Aorta (tissue), 5 donors: ENCODE measurements around the gene IGF2R. TPM values are rescaled to one million over a fixed set of nuclear protein-coding genes. Genes with fewer than 3 reads are reported as not detected.
"Not testable (repeated sequence)": the region's sequence is repeated elsewhere in the genome, so short reads cannot be mapped to it uniquely, and the experiment has no call there.

Source experiments
- ATAC-seq: fragments of 200-7000 bp; cut with Tn5 transposase; one replicate; pipeline ENCODE4 v1.9.1; 2022; ENCODE audit warnings: moderate library complexity; ENCODE audit not compliant: low FRiP score
- DNase-seq, 2 donors: peaks; one replicate each; pipeline ENCODE4 v3.0.0-alpha.2; 2020
- H3K27ac ChIP-seq, 2 donors: one replicate each; pipeline ENCODE4 v1.5.1; 2013; ENCODE audit warnings: low read length in 2 of 2, mild to moderate bottlenecking in 2 of 2, moderate library complexity in 2 of 2, control low read depth in 1 of 2, inconsistent platforms in 1 of 2, low read depth in 1 of 2
- H3K27me3 ChIP-seq, 2 donors: one replicate each; pipeline ENCODE4 v1.6.1; 2013; ENCODE audit warnings: control low read depth in 1 of 2, low read length in 1 of 2, mild to moderate bottlenecking in 1 of 2, moderate library complexity in 1 of 2; ENCODE audit not compliant: insufficient read depth in 2 of 2, control insufficient read depth in 1 of 2
- H3K36me3 ChIP-seq, 2 donors: one replicate each; pipeline ENCODE4 v1.6.1; 2013; ENCODE audit warnings: control low read depth in 1 of 2, low read length in 1 of 2, mild to moderate bottlenecking in 1 of 2; ENCODE audit not compliant: insufficient read depth in 2 of 2, control insufficient read depth in 1 of 2
- H3K4me1 ChIP-seq, 2 donors: one replicate each; pipeline ENCODE4 v1.6.1; 2013; ENCODE audit warnings: low read length in 2 of 2, control low read depth in 1 of 2, mild to moderate bottlenecking in 1 of 2, moderate library complexity in 1 of 2; ENCODE audit not compliant: insufficient read depth in 2 of 2, control insufficient read depth in 1 of 2
- H3K4me3 ChIP-seq, 2 donors: one replicate each; pipeline ENCODE4 v1.5.1; 2013; ENCODE audit warnings: low read length in 2 of 2, control low read depth in 1 of 2, mild to moderate bottlenecking in 1 of 2
- H3K9me3 ChIP-seq: one replicate; pipeline ENCODE4 v1.6.1; 2013; ENCODE audit warnings: mild to moderate bottlenecking, low read length; ENCODE audit not compliant: control insufficient read depth
- WGBS, 2 donors: extraction: QIAGEN DNeasy Blood & Tissue Kit; methylation state at CpG; one replicate each; pipeline ENCODE4 v1.1.7; 2013; 5-methylcytosine and 5-hydroxymethylcytosine counted together
- intact Hi-C, 2 donors: fragments of 100-400 bp; cut with DNase I; formaldehyde crosslinking; loops; one replicate each; pipeline versions ENCODE4 v1.14.2 to v1.15.0; 2022
- long read RNA-seq, 2 donors: library from polyadenylated mRNA; unstranded; transcript quantifications; one replicate each; pipeline ENCODE4 v2.0.0, GENCODE V29; 2020 to 2021
- polyA plus RNA-seq, 2 donors: library from polyadenylated mRNA; stranded (reverse); fragments of 200-250 nt; gene quantifications; one replicate each; pipeline ENCODE4 v1.2.3, GENCODE V29; 2013
- total RNA-seq, 2 donors: library from RNA; stranded (reverse); fragmentation: NEBNext Ultra II Directional; extraction: Animal tissue kit (Norgen Biotek cat#: 25700); gene quantifications; one replicate each; pipeline ENCODE4 v1.2.1, GENCODE V29; 2021
- donor health status: healthy with polysubstance abuse.
- donor health status: Bipolar disorder and iron deficiency.
- donor health status: DM: no; HTN: no; CAD: no.
- donor health status: DM: no; HTN: no; CAD: no.
- donor health status: DM: yes; HTN: yes; CAD: no.

IGF2R gene
- total RNA-seq: 10 to 100 TPM; 76.8 to 82.0 TPM
- polyA plus RNA-seq: 10 to 100 TPM in 1 of 2 donors, 1 to 10 TPM in 1; 5.8 to 32.4 TPM
- long read RNA-seq, donor 1, partial matches to known transcripts: 30 of 43 reads
- long read RNA-seq, donor 1, other reads (novel, unspliced or antisense): 13 of 43 reads
- long read RNA-seq, donor 2, partial matches to known transcripts: 32 of 38 reads
- long read RNA-seq, donor 2, other reads (novel, unspliced or antisense): 6 of 38 reads

- H3K27me3 ChIP-seq: no peaks in the 10 kb centered on the region
- H3K27ac ChIP-seq: peak within 1 kb of the TSS; percentile 37 to 66
- DNase-seq: peak; percentile 95 to 96
- intact Hi-C loops: loop anchor here (2.0 kb wide), 1 partner anchor 74 kb away; no protein-coding TSS in a partner anchor
- H3K9me3 ChIP-seq: no peaks in the 10 kb centered on the region
- peak; percentile 95 for ATAC-seq
- H3K4me3 ChIP-seq: peak within 1 kb of the TSS; percentile 90 to 93
- H3K4me1 ChIP-seq: peaks cover 0 to 4% of the 10 kb centered on the region in 2 donors
- WGBS, 2 donors: 2 to 7% methylated on average over 21 to 68 of the region's 68 CpGs
- H3K36me3 ChIP-seq: no peaks in the 10 kb centered on the region
Observed at GRCh38 chr6:159968295-159969203, at the start of gene IGF2R. Gene IGF2R, plus strand, starts transcription at chr6:159969082. Its CDS starts 165 bp downstream, at chr6:159969247.

GRCh38 chr6:159919800-159920199 is 49.1 kb upstream of the IGF2R start:
- H3K27me3 ChIP-seq: no peaks in the 10 kb centered on the region
- H3K27ac ChIP-seq: no peak overlapping the region
- no peak overlapping the region for H3K4me3 ChIP-seq
- ATAC-seq (no peak), DNase-seq (no peak)
- no peaks in the 10 kb centered on the region for H3K36me3 ChIP-seq
- WGBS, 2 donors: 88 to 92% methylated on average over 6 of the region's 6 CpGs
- intact Hi-C loops: no loop called here
- H3K4me1 ChIP-seq: no peaks in the 10 kb centered on the region
- H3K9me3 ChIP-seq: peaks cover 2% of the 10 kb centered on the region

DNA sequence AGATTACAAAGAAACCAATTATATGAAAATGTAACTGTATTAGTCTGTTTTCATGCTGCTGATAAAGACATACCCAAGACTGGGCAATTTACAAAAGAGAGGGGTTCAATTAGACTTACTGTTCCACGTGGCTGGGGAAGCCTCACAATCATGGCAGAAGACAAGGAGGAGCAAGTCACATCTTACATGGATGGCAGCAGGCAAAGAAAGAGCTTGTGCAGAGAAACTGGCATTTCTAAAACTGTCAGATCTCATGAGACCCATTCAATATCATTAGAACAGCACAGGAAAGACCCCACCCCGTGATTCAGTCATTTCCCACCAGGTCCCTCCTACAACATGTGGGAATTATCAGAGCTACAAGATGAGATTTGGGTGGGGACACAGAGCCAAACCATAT is 44.7 kb upstream of the IGF2R start:
- H3K27me3 ChIP-seq, H3K36me3 ChIP-seq, H3K4me1 ChIP-seq, H3K9me3 ChIP-seq, intact Hi-C loops, ATAC-seq, H3K27ac ChIP-seq, DNase-seq, H3K4me3 ChIP-seq: not testable (repeated sequence)
- 58 to 73% methylated on average over 2 of the region's 2 CpGs for WGBS, 2 donors

DNA sequence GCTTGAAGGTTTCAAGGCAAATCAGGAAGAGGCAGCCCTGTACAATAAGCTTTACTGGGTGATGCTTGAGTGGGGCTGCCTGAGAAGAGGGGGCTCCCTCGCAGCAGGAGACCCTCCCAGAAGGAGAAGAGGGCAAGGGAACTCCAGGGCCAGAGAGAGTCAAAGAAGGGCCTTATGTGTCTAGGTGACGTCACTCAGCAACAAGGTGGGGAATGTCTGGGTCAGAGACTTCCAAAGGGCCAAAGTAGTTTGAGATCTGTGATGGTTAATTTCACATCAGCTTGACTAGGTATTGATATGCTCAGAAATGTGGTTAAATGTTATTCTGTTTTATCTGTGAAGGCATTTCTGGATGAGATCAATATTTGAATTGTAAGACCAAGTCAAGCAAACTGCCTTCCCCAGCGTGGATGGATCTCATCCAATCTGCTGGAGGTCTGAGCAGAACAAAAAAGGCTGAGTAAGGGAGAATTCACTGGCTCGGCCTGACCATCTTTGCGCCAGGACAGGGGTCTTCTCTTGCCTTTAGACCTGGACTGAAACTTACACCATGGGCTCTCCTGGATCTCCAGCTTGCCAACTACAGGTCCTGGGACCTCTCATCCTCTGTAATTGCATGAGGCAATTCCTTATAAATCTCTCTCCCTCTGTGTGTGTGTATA is 42.2 kb upstream of the IGF2R start:
- 87 to 88% methylated on average over 5 of the region's 5 CpGs for WGBS, 2 donors
- DNase-seq (no peak), ATAC-seq (peak; percentile 24)
- Histone ChIP-seq H3K36me3 (no peaks in the 10 kb centered on the region), H3K27me3 (no peaks in the 10 kb centered on the region), H3K9me3 (peaks cover 2% of the 10 kb centered on the region), H3K4me3 (no peak overlapping the region), H3K27ac (no peak overlapping the region), H3K4me1 (peaks cover 2 to 5% of the 10 kb centered on the region in 2 donors)
- intact Hi-C loops: no loop called here

GRCh38 chr6:159929819-159930218 is 39.1 kb upstream of the IGF2R start:
- ATAC-seq: no peak
- H3K9me3 ChIP-seq: no peaks in the 10 kb centered on the region
- WGBS, 2 donors: 23 to 24% methylated on average over 8 of the region's 8 CpGs
- intact Hi-C loops: no loop called here
- H3K36me3 ChIP-seq: no peaks in the 10 kb centered on the region
- H3K27me3 ChIP-seq: no peaks in the 10 kb centered on the region
- H3K4me1 ChIP-seq: peaks cover 9 to 13% of the 10 kb centered on the region in 2 donors
- no peak overlapping the region for H3K27ac ChIP-seq
- H3K4me3 ChIP-seq: no peak overlapping the region
- peak in 1 of 2 donors; percentile 80 for DNase-seq

DNA sequence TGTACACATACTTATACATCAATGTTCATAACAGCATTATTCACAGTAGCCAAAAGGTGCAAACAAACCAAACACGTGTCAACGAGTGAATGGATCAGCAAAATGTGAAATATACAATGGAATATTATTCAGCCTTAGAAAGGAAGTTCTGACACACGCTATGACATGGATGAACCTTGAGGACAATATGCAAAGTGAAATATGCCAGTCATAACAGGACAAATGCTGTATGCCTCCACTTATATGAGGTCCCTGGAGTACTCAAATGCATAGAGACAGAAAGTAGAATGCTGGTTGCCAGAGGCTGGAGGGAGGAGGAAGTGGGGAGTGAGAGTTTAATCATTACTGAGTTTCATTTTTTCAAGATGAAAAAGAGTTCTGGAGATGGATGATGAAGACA is 37.8 kb upstream of the IGF2R start:
- 97 to 98% methylated on average over 3 of the region's 3 CpGs for WGBS, 2 donors
- intact Hi-C loops: no loop called here

GRCh38 chr6:159931846-159932245 is 37.0 kb upstream of the IGF2R start:
- Histone ChIP-seq H3K4me1 (peaks cover 11% of the 10 kb centered on the region in 2 donors), H3K27ac (no peak overlapping the region), H3K9me3 (no peaks in the 10 kb centered on the region), H3K4me3 (no peak overlapping the region), H3K36me3 (no peaks in the 10 kb centered on the region), H3K27me3 (no peaks in the 10 kb centered on the region)
- DNase-seq (no peak), ATAC-seq (no peak)
- intact Hi-C loops: no loop called here
- WGBS, 2 donors: 92 to 93% methylated on average over 4 of the region's 4 CpGs

More for the DNA sequence above, 37.8 kb upstream of the IGF2R start:
- no peak overlapping the region for H3K27ac ChIP-seq
- H3K4me1 ChIP-seq: peaks cover 8 to 13% of the 10 kb centered on the region in 2 donors
- no peaks in the 10 kb centered on the region for H3K27me3 ChIP-seq
- H3K36me3 ChIP-seq: no peaks in the 10 kb centered on the region
- no peak for DNase-seq
- no peaks in the 10 kb centered on the region for H3K9me3 ChIP-seq
- no peak for ATAC-seq
- H3K4me3 ChIP-seq: no peak overlapping the region

GRCh38 chr6:159933077-159933476 is 35.8 kb upstream of the IGF2R start:
- no peak for ATAC-seq
- no peaks in the 10 kb centered on the region for H3K36me3 ChIP-seq
- WGBS, 2 donors: 99 to 100% methylated on average over 1 of the region's 1 CpG
- H3K4me3 ChIP-seq: no peak overlapping the region
- H3K9me3 ChIP-seq: no peaks in the 10 kb centered on the region
- no peak overlapping the region for H3K27ac ChIP-seq
- intact Hi-C loops: no loop called here
- H3K4me1 ChIP-seq: peaks cover 11 to 12% of the 10 kb centered on the region in 2 donors
- H3K27me3 ChIP-seq: no peaks in the 10 kb centered on the region
- DNase-seq: no peak
